Measurements from ENCODE around the gene OCRL. TPM values are rescaled to one million over a fixed set of nuclear protein-coding genes. Genes with fewer than 3 reads are reported as not detected.

Gene OCRL
- total RNA-seq, 1 experiment from 2014 or later = 25.4 TPM

- CTCF ChIA-PET = no interaction called here
- no peak for DNase-seq (ENCODE audit: low spot score)
- peaks cover 4% of the 10 kb centered on the region for H3K36me3 ChIP-seq (ENCODE audit: insufficient read depth, low read length, poor library complexity, severe bottlenecking)
- no peaks in the 10 kb centered on the region for H3K27me3 ChIP-seq (replicated peaks; ENCODE audit: insufficient read depth, low read depth, low read length, poor library complexity)
- POLR2A ChIA-PET (ENCODE audit: low non-redundant PET) = no interaction called here
- H3K4me1 ChIP-seq (ENCODE audit: insufficient read depth, low read length, poor library complexity, severe bottlenecking) = no peaks in the 10 kb centered on the region
- no peaks in the 10 kb centered on the region for H3K9me3 ChIP-seq (ENCODE audit: low read depth, low read length, poor library complexity, severe bottlenecking)
- TF ChIP-seq EZH2 (IDR thresholded peaks at IDR 0.05; ENCODE audit: borderline replicate concordance, low read depth, low read length, poor library complexity, severe bottlenecking) = no peak
- TF ChIP-seq CTCF (conservative IDR thresholded peaks at IDR 0.05; ENCODE audit: low read depth, low read length) = no peak
- H3K4me3 ChIP-seq (ENCODE audit: low read depth, low read length, poor library complexity, severe bottlenecking) = no peak overlapping the region
- no TSS peak for BruUV-seq (replicated peaks)
- no peak overlapping the region for H3K27ac ChIP-seq (ENCODE audit: low read depth, low read length, poor library complexity, severe bottlenecking)
- intact Hi-C loops (cut with micrococcal nuclease; ENCODE audit: unreplicated experiment) = no loop called here
These were observed 45.1 kb downstream of the OCRL start for GRCh38 chrX:129585167-129585566.

GRCh38 chrX:129585691-129586090 is 45.6 kb downstream of the OCRL start:
- DNase-seq (ENCODE audit: low spot score) = no peak
- ChIA-PET POLR2A (ENCODE audit: low non-redundant PET) (no interaction called here), CTCF (no interaction called here)
- intact Hi-C loops (cut with micrococcal nuclease; ENCODE audit: unreplicated experiment) = no loop called here
- Histone ChIP-seq H3K27ac (ENCODE audit: low read depth, low read length, poor library complexity, severe bottlenecking) (no peak overlapping the region), H3K4me3 (ENCODE audit: low read depth, low read length, poor library complexity, severe bottlenecking) (no peak overlapping the region), H3K27me3 (replicated peaks; ENCODE audit: insufficient read depth, low read depth, low read length, poor library complexity) (no peaks in the 10 kb centered on the region), H3K4me1 (ENCODE audit: insufficient read depth, low read length, poor library complexity, severe bottlenecking) (no peaks in the 10 kb centered on the region), H3K36me3 (ENCODE audit: insufficient read depth, low read length, poor library complexity, severe bottlenecking) (peaks cover 4% of the 10 kb centered on the region), H3K9me3 (ENCODE audit: low read depth, low read length, poor library complexity, severe bottlenecking) (no peaks in the 10 kb centered on the region)
- BruUV-seq (replicated peaks) = no TSS peak
- TF ChIP-seq CTCF (conservative IDR thresholded peaks at IDR 0.05; ENCODE audit: low read depth, low read length) (no peak), EZH2 (IDR thresholded peaks at IDR 0.05; ENCODE audit: borderline replicate concordance, low read depth, low read length, poor library complexity, severe bottlenecking) (no peak)

- H3K27ac ChIP-seq (ENCODE audit: low read depth, low read length, poor library complexity, severe bottlenecking) = no peak overlapping the region
These were observed 46.4 kb downstream of the OCRL start for GRCh38 chrX:129586446-129586845.

More at GRCh38 chrX:129586446-129586845, 46.4 kb downstream of the OCRL start:
- H3K4me3 ChIP-seq (ENCODE audit: low read depth, low read length, poor library complexity, severe bottlenecking) = no peak overlapping the region
- intact Hi-C loops (cut with micrococcal nuclease; ENCODE audit: unreplicated experiment) = no loop called here
- ChIA-PET POLR2A (ENCODE audit: low non-redundant PET) (no interaction called here), CTCF (no interaction called here)
- no peaks in the 10 kb centered on the region for H3K4me1 ChIP-seq (ENCODE audit: insufficient read depth, low read length, poor library complexity, severe bottlenecking)
- no peak for DNase-seq (ENCODE audit: low spot score)
- no peaks in the 10 kb centered on the region for H3K9me3 ChIP-seq (ENCODE audit: low read depth, low read length, poor library complexity, severe bottlenecking)
- H3K36me3 ChIP-seq (ENCODE audit: insufficient read depth, low read length, poor library complexity, severe bottlenecking) = peaks cover 4% of the 10 kb centered on the region
- no peaks in the 10 kb centered on the region for H3K27me3 ChIP-seq (replicated peaks; ENCODE audit: insufficient read depth, low read depth, low read length, poor library complexity)
- no TSS peak for BruUV-seq (replicated peaks)
- no peak for TF ChIP-seq EZH2 (IDR thresholded peaks at IDR 0.05; ENCODE audit: borderline replicate concordance, low read depth, low read length, poor library complexity, severe bottlenecking)
- no peak for TF ChIP-seq CTCF (conservative IDR thresholded peaks at IDR 0.05; ENCODE audit: low read depth, low read length)
